Testis (tissue), 3 donors: ENCODE results near the gene GALC. TPM values are rescaled to one million over a fixed set of nuclear protein-coding genes. Genes with fewer than 3 reads are reported as not detected.

Source experiments
- DNase-seq: peaks from one replicate; pipeline ENCODE4 v3.0.0-alpha.2; 2019
- H3K27ac ChIP-seq, 2 donors: fragments of 200-600 bp; sonication (generic); one replicate each; pipeline ENCODE4 v1.5.1; 2019
- H3K27me3 ChIP-seq: fragments of 200-600 bp; sonication (generic); one replicate; pipeline ENCODE4 v1.5.1; 2019
- H3K36me3 ChIP-seq: fragments of 200-600 bp; sonication (generic); one replicate; pipeline ENCODE4 v1.5.1; 2017; ENCODE audit warnings: low read depth; ENCODE audit errors: missing control alignments
- H3K4me1 ChIP-seq: fragments of 200-600 bp; sonication (generic); one replicate; pipeline ENCODE4 v1.5.1; 2019
- H3K4me3 ChIP-seq, 2 donors: fragments of 200-600 bp; sonication (generic); one replicate each; pipeline ENCODE4 v1.5.1; 2017 to 2019
- H3K9me3 ChIP-seq: fragments of 200-600 bp; sonication (generic); one replicate; pipeline ENCODE4 v1.5.1; 2017
- CTCF ChIP-seq, 3 experiments: fragments of 450-650 bp in 2 of 3; fragments of 200-600 bp in 1 of 3; sonication (generic) in 1 of 3; IDR thresholded peaks; one replicate each; pipeline ENCODE4 v1.5.1; 2016 to 2019; ENCODE audit warnings: antibody characterized with exemption in 3 of 3, mild to moderate bottlenecking in 2 of 3, moderate library complexity in 1 of 3
- POLR2A ChIP-seq: fragments of 450-650 bp; IDR thresholded peaks from one replicate; pipeline ENCODE4 v1.6.1; 2017; ENCODE audit warnings: antibody characterized with exemption, mild to moderate bottlenecking, moderate library complexity
- WGBS, 2 donors: methylation state at CpG; one replicate each; pipeline ENCODE4 v1.1.5; 2018; 5-methylcytosine and 5-hydroxymethylcytosine counted together
- intact Hi-C: fragments of 100-400 bp; cut with DNase I; formaldehyde crosslinking; loops from one replicate; pipeline ENCODE4 v1.15.1; 2023; ENCODE audit warnings: low total_unique reads
- polyA plus RNA-seq: library from polyadenylated mRNA; stranded (reverse); fragments of 350-450 nt; fragmentation: Illumina TruSeq; extraction: RNeasy Lipid Tissue Mini Kit (QIAGEN cat#74804); gene quantifications from one replicate; pipeline ENCODE4 v1.2.3, GENCODE V29; 2014; ENCODE audit warnings: low read depth, low replicate concordance; ENCODE audit not compliant: insufficient read depth
- total RNA-seq, 2 donors: library from RNA; depleted of rRNA; stranded (reverse); fragments of >200 nt; gene quantifications; one replicate each; pipeline ENCODE4 v1.2.3, GENCODE V29; 2016

GALC gene
- total and polyA plus RNA-seq, 3 donors from 2014 or later = 50.7 to 100 (median 79.6) TPM

- Histone ChIP-seq H3K27me3 (no peaks in the 10 kb centered on the region), H3K4me1 (no peaks in the 10 kb centered on the region), H3K27ac (no peak overlapping the region), H3K4me3 (no peak overlapping the region), H3K36me3 (no peaks in the 10 kb centered on the region), H3K9me3 (no peaks in the 10 kb centered on the region)
- TF ChIP-seq CTCF (IDR thresholded peaks at IDR 0.05) (peak; percentile 64 to 70 (median 68)), POLR2A (no peak)
- DNase-seq = no peak
- intact Hi-C loops = no loop called here
- WGBS, 2 donors = 61 to 69% methylated on average over 9 of the region's 9 CpGs
Measured at GRCh38 chr14:87896393-87897380, 96.3 kb downstream of the GALC start.

GRCh38 chr14:87894920-87895319 lies 98.1 kb downstream of the GALC start:
- H3K36me3 ChIP-seq = no peaks in the 10 kb centered on the region
- intact Hi-C loops = no loop called here
- H3K4me3 ChIP-seq = no peak overlapping the region
- no peak overlapping the region for H3K27ac ChIP-seq
- WGBS, 2 donors = 64 to 70% methylated on average over 6 of the region's 6 CpGs
- no peaks in the 10 kb centered on the region for H3K4me1 ChIP-seq
- TF ChIP-seq CTCF (IDR thresholded peaks at IDR 0.05) = no peak
- H3K9me3 ChIP-seq = no peaks in the 10 kb centered on the region
- DNase-seq = no peak
- no peaks in the 10 kb centered on the region for H3K27me3 ChIP-seq

- no peak for TF ChIP-seq POLR2A
- TF ChIP-seq CTCF (IDR thresholded peaks at IDR 0.05) = no peak
- Histone ChIP-seq H3K27me3 (no peaks in the 10 kb centered on the region), H3K36me3 (no peaks in the 10 kb centered on the region), H3K9me3 (no peaks in the 10 kb centered on the region), H3K4me1 (peaks cover 4% of the 10 kb centered on the region), H3K27ac (no peak overlapping the region), H3K4me3 (no peak overlapping the region)
- WGBS, 2 donors = 88 to 94% methylated on average over 2 of the region's 2 CpGs
- intact Hi-C loops = no loop called here
- no peak for DNase-seq
Measured at GRCh38 chr14:87892763-87893162, 100.2 kb downstream of the GALC start.

GRCh38 chr14:87888136-87888999 lies 104.6 kb downstream of the GALC start:
- H3K4me1 ChIP-seq = peaks cover 16% of the 10 kb centered on the region
- TF ChIP-seq POLR2A (no peak), CTCF (IDR thresholded peaks at IDR 0.05) (peak in 2 of 3 experiments; percentile 7 to 46)
- H3K9me3 ChIP-seq = no peaks in the 10 kb centered on the region
- H3K27me3 ChIP-seq = no peaks in the 10 kb centered on the region
- intact Hi-C loops = no loop called here
- H3K27ac ChIP-seq = peak overlapping the region; percentile 65 to 66
- peak; percentile 77 for DNase-seq
- WGBS, 2 donors = 45 to 56% methylated on average over 20 of the region's 20 CpGs
- H3K36me3 ChIP-seq = no peaks in the 10 kb centered on the region
- H3K4me3 ChIP-seq = peak overlapping the region; percentile 5 to 7
